Measurements from ENCODE around the gene COPZ1. TPM values are rescaled to one million over a fixed set of nuclear protein-coding genes. Genes with fewer than 3 reads are reported as not detected.

Gene COPZ1
- total and polyA plus RNA-seq, 9 of the 15 experiments (the other 6 are each of a cell fraction or from before 2014, with no cell fraction given) = 137 to 487 (median 233) TPM

DNA sequence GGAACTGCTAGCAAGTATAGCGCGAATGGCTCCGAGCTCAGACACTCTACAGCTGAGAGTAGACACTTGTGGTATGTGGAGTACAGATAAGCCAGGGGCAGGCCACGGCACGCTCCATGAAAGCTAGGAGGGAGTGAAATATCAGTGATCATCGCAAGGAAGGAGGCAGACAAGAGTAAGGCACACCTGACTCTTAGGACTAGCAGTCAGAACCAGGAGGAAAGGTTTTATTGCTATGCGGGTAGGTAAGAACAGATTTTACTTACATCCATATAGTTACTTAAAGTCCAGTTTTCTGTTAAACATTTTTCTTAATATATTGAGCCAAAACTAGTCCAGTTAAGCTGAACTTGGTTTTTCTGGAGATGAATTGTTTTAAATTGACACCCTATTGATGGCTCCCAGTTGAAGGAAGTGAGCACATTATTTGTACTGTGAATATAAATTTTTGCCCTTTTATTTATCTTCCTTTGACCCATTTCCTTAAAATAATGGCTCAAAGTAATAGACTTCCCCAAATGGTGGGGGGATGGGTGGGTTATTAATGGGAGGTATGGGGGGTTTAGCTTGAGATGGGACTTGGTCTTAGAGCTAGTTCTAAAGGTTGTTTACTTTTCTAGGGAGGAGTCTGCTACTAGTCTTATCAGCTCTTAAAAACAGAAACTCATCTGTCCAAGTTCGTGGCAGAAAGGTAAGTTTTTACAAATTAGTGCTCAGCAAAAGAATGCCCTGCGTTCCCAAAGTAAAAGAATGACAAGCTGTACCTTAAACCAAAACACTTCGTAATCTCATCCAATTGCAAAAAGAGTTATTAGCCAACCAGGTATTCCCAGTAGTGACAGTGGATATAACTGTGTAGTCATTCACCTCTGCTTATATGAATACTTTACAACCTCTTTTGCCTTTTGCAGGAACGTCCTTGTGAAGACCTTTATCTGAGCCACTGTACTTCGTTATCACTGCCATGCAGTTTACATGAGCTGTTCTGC lies 38.6 kb upstream of the COPZ1 start (continued):
- TF ChIP-seq KLF16 (IDR thresholded peaks at IDR 0.05) = peak; percentile 56; the same call in 1 of the 2 replicates
- TF ChIP-seq, protein P1, sequence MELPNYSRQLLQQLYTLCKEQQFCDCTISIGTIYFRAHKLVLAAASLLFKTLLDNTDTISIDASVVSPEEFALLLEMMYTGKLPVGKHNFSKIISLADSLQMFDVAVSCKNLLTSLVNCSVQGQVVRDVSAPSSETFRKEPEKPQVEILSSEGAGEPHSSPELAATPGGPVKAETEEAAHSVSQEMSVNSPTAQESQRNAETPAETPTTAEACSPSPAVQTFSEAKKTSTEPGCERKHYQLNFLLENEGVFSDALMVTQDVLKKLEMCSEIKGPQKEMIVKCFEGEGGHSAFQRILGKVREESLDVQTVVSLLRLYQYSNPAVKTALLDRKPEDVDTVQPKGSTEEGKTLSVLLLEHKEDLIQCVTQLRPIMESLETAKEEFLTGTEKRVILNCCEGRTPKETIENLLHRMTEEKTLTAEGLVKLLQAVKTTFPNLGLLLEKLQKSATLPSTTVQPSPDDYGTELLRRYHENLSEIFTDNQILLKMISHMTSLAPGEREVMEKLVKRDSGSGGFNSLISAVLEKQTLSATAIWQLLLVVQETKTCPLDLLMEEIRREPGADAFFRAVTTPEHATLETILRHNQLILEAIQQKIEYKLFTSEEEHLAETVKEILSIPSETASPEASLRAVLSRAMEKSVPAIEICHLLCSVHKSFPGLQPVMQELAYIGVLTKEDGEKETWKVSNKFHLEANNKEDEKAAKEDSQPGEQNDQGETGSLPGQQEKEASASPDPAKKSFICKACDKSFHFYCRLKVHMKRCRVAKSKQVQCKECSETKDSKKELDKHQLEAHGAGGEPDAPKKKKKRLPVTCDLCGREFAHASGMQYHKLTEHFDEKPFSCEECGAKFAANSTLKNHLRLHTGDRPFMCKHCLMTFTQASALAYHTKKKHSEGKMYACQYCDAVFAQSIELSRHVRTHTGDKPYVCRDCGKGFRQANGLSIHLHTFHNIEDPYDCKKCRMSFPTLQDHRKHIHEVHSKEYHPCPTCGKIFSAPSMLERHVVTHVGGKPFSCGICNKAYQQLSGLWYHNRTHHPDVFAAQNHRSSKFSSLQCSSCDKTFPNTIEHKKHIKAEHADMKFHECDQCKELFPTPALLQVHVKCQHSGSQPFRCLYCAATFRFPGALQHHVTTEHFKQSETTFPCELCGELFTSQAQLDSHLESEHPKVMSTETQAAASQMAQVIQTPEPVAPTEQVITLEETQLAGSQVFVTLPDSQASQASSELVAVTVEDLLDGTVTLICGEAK (IDR thresholded peaks at IDR 0.05) = no peak
- TF ChIP-seq, protein P1 (CRISPR knock-in tag; IDR thresholded peaks at IDR 0.05) = no peak
- TF ChIP-seq, protein P2, sequence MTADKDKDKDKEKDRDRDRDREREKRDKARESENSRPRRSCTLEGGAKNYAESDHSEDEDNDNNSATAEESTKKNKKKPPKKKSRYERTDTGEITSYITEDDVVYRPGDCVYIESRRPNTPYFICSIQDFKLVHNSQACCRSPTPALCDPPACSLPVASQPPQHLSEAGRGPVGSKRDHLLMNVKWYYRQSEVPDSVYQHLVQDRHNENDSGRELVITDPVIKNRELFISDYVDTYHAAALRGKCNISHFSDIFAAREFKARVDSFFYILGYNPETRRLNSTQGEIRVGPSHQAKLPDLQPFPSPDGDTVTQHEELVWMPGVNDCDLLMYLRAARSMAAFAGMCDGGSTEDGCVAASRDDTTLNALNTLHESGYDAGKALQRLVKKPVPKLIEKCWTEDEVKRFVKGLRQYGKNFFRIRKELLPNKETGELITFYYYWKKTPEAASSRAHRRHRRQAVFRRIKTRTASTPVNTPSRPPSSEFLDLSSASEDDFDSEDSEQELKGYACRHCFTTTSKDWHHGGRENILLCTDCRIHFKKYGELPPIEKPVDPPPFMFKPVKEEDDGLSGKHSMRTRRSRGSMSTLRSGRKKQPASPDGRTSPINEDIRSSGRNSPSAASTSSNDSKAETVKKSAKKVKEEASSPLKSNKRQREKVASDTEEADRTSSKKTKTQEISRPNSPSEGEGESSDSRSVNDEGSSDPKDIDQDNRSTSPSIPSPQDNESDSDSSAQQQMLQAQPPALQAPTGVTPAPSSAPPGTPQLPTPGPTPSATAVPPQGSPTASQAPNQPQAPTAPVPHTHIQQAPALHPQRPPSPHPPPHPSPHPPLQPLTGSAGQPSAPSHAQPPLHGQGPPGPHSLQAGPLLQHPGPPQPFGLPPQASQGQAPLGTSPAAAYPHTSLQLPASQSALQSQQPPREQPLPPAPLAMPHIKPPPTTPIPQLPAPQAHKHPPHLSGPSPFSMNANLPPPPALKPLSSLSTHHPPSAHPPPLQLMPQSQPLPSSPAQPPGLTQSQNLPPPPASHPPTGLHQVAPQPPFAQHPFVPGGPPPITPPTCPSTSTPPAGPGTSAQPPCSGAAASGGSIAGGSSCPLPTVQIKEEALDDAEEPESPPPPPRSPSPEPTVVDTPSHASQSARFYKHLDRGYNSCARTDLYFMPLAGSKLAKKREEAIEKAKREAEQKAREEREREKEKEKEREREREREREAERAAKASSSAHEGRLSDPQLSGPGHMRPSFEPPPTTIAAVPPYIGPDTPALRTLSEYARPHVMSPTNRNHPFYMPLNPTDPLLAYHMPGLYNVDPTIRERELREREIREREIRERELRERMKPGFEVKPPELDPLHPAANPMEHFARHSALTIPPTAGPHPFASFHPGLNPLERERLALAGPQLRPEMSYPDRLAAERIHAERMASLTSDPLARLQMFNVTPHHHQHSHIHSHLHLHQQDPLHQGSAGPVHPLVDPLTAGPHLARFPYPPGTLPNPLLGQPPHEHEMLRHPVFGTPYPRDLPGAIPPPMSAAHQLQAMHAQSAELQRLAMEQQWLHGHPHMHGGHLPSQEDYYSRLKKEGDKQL (CRISPR knock-in tag; IDR thresholded peaks at IDR 0.05; ENCODE audit: borderline replicate concordance) = no peak
- no peak for TF ChIP-seq ATF1 (CRISPR knock-in tag; IDR thresholded peaks at IDR 0.05)
- TF ChIP-seq ATF1 (tag; IDR thresholded peaks at IDR 0.05) = no peak
- no peak for TF ChIP-seq YBX1 (IDR thresholded peaks at IDR 0.05)
- TF ChIP-seq HCFC1 (IDR thresholded peaks at IDR 0.05; ENCODE audit: low read depth, low read length) = no peak
- no peak for TF ChIP-seq ZNF41 (CRISPR knock-in tag; conservative IDR thresholded peaks at IDR 0.05)
- TF ChIP-seq SOX6 (IDR thresholded peaks at IDR 0.05) = peak; percentile 75
- no peak for TF ChIP-seq SMAD2 (IDR thresholded peaks at IDR 0.05; ENCODE audit: low read depth, low read length)
- no peak for TF ChIP-seq HLTF (IDR thresholded peaks at IDR 0.05)
